Measurements from ENCODE around the gene HDAC6. TPM values are rescaled to one million over a fixed set of nuclear protein-coding genes. Genes with fewer than 3 reads are reported as not detected.

The HDAC6 gene
- polyA plus RNA-seq, 1 donor from 2014 or later: 161 TPM

DNA sequence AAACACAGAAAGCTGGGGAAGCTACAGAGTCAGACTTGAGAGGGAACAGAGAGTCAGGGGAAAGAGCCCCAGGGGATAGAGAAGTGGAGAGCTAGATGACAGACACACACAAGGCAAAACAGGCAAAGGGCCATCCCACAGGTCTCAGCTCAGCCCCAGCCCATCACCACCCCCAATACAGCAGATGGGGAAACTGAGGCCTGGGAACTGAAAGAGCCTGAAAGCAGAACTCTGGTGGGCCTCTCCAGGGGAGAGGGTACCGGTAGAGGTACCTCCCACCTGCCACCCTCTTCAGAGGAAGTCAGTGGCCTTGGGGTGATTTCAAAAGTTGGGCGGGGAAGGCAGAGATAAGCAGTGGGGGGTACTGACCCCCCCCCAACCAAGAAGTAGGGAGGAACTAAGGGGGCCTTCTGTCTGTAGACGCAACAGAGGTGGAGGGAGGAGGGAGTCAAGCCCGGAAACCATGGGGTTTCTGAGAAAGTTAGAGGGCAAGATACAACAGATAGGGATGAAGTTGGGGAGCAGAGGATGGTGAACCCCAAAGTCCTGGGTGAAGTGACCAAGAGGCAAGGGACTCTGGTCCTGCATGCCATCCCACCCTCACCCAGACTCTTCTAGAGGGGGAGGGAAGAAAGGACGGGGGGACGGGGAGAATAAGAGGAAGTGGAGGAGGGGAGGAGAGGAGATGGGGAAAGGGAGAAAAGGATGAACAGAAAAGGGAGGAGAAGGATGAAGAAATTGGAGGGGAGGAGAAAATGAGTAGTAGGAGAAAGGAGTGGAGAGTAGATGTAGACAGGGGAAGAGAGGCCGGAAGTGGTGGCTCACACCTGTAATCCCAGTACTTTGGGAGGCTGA, 12.3 kb upstream of the HDAC6 start:
- H3K79me2 ChIP-seq (replicated peaks; ENCODE audit: insufficient read depth, low read length): no peaks in the 10 kb centered on the region
- TF ChIP-seq, protein P1, sequence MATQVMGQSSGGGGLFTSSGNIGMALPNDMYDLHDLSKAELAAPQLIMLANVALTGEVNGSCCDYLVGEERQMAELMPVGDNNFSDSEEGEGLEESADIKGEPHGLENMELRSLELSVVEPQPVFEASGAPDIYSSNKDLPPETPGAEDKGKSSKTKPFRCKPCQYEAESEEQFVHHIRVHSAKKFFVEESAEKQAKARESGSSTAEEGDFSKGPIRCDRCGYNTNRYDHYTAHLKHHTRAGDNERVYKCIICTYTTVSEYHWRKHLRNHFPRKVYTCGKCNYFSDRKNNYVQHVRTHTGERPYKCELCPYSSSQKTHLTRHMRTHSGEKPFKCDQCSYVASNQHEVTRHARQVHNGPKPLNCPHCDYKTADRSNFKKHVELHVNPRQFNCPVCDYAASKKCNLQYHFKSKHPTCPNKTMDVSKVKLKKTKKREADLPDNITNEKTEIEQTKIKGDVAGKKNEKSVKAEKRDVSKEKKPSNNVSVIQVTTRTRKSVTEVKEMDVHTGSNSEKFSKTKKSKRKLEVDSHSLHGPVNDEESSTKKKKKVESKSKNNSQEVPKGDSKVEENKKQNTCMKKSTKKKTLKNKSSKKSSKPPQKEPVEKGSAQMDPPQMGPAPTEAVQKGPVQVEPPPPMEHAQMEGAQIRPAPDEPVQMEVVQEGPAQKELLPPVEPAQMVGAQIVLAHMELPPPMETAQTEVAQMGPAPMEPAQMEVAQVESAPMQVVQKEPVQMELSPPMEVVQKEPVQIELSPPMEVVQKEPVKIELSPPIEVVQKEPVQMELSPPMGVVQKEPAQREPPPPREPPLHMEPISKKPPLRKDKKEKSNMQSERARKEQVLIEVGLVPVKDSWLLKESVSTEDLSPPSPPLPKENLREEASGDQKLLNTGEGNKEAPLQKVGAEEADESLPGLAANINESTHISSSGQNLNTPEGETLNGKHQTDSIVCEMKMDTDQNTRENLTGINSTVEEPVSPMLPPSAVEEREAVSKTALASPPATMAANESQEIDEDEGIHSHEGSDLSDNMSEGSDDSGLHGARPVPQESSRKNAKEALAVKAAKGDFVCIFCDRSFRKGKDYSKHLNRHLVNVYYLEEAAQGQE (IDR thresholded peaks at IDR 0.05; ENCODE audit: borderline replicate concordance): no peak
- TF ChIP-seq RAD21 (conservative IDR thresholded peaks at IDR 0.05) (no peak), EZH2 (IDR thresholded peaks at IDR 0.05; ENCODE audit: borderline replicate concordance, insufficient read depth, low read length, poor library complexity, severe bottlenecking) (no peak), POLR2AphosphoS5 (IDR thresholded peaks at IDR 0.05) (no peak)
- TF ChIP-seq, protein P2, sequence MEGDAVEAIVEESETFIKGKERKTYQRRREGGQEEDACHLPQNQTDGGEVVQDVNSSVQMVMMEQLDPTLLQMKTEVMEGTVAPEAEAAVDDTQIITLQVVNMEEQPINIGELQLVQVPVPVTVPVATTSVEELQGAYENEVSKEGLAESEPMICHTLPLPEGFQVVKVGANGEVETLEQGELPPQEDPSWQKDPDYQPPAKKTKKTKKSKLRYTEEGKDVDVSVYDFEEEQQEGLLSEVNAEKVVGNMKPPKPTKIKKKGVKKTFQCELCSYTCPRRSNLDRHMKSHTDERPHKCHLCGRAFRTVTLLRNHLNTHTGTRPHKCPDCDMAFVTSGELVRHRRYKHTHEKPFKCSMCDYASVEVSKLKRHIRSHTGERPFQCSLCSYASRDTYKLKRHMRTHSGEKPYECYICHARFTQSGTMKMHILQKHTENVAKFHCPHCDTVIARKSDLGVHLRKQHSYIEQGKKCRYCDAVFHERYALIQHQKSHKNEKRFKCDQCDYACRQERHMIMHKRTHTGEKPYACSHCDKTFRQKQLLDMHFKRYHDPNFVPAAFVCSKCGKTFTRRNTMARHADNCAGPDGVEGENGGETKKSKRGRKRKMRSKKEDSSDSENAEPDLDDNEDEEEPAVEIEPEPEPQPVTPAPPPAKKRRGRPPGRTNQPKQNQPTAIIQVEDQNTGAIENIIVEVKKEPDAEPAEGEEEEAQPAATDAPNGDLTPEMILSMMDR (IDR thresholded peaks at IDR 0.05; ENCODE audit: poor library complexity, severe bottlenecking): no peak
- no peak overlapping the region for H3K9ac ChIP-seq (ENCODE audit: low read length)
- no peak overlapping the region for H2AFZ ChIP-seq (ENCODE audit: low read depth, low read length)
- no peak overlapping the region for H3K27ac ChIP-seq (ENCODE audit: low read length)
- H3F3A ChIP-seq (ENCODE audit: insufficient read depth, low read length, poor library complexity, severe bottlenecking): no peaks in the 10 kb centered on the region
- H3K36me3 ChIP-seq (ENCODE audit: insufficient read depth, low read length): no peaks in the 10 kb centered on the region
- no peak overlapping the region for H3K4me2 ChIP-seq (ENCODE audit: low read length)
- H4K20me1 ChIP-seq (ENCODE audit: insufficient read depth): no peaks in the 10 kb centered on the region
- no peak overlapping the region for H3K4me3 ChIP-seq (ENCODE audit: low read length)
- no peaks in the 10 kb centered on the region for H3K9me3 ChIP-seq (ENCODE audit: low read length)
- H3K9me2 ChIP-seq (ENCODE audit: insufficient read depth, low read length): no peaks in the 10 kb centered on the region
- no peaks in the 10 kb centered on the region for H3K27me3 ChIP-seq (ENCODE audit: insufficient read depth, low read depth, low read length)

DNA sequence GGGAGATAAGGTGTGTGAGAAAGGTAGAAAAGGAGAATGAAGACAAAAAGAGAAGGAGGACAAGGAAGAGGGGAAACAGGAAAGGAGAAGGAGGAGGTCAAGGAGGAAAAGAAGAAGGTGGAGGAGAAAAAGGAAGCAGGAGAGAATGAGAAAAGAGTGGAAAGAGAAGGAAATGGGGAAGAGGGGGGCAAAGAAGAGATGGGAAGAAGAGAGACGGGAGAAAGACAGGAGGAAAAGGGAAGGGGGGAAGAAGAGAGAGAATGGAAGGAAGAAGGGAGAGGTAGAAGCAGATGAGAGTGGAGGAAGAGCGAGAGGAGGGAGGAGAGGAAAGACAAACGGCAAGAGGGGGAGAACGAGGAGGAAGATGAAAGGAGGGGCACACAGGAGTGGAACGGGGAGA, 11.4 kb upstream of the HDAC6 start:
- Histone ChIP-seq H3K79me2 (replicated peaks; ENCODE audit: insufficient read depth, low read length) (no peaks in the 10 kb centered on the region), H2AFZ (ENCODE audit: low read depth, low read length) (no peak overlapping the region), H4K20me1 (ENCODE audit: insufficient read depth) (no peaks in the 10 kb centered on the region), H3K27ac (ENCODE audit: low read length) (no peak overlapping the region), H3K4me3 (ENCODE audit: low read length) (no peak overlapping the region), H3K36me3 (ENCODE audit: insufficient read depth, low read length) (no peaks in the 10 kb centered on the region), H3K9ac (ENCODE audit: low read length) (no peak overlapping the region), H3K9me3 (ENCODE audit: low read length) (no peaks in the 10 kb centered on the region), H3K9me2 (ENCODE audit: insufficient read depth, low read length) (no peaks in the 10 kb centered on the region), H3K4me2 (ENCODE audit: low read length) (no peak overlapping the region), H3K27me3 (ENCODE audit: insufficient read depth, low read depth, low read length) (no peaks in the 10 kb centered on the region), H3F3A (ENCODE audit: insufficient read depth, low read length, poor library complexity, severe bottlenecking) (no peaks in the 10 kb centered on the region)
- TF ChIP-seq, protein P2 (IDR thresholded peaks at IDR 0.05; ENCODE audit: poor library complexity, severe bottlenecking): no peak
- TF ChIP-seq, protein P1 (IDR thresholded peaks at IDR 0.05; ENCODE audit: borderline replicate concordance): no peak
- no peak for TF ChIP-seq EZH2 (IDR thresholded peaks at IDR 0.05; ENCODE audit: borderline replicate concordance, insufficient read depth, low read length, poor library complexity, severe bottlenecking)
- no peak for TF ChIP-seq RAD21 (conservative IDR thresholded peaks at IDR 0.05)
- TF ChIP-seq TAF1 (IDR thresholded peaks at IDR 0.05; ENCODE audit: low read depth): no peak

Data from neural cell (in vitro differentiated cells).